ENCODE measurements around the gene SETD2.

The SETD2 gene

DNA sequence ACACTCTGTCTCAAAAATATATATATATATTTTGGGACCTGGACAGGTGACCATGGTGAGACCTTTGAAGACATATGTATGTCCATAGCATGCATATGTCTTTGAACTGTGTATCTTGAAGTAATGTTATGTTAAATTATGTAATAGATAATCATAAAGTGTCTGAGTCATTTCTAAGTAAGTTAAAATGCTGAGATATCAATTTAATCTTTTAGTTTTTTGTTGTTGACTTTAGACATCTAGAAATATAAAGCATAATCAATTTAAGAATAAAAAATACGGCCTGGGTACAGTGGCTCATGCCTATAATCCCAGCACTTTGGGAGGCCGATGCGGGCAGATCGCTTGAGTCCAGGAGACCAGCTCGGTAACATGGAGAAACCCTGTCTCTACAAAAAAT, 12.7 kb upstream of the SETD2 start:
- TF ChIP-seq ZNF565 (CRISPR knock-in tag; conservative IDR thresholded peaks at IDR 0.05; ENCODE audit: low read depth) (no peak), ZFP30 (CRISPR knock-in tag; IDR thresholded peaks at IDR 0.05) (no peak)
- ATAC-seq, result no peak

DNA sequence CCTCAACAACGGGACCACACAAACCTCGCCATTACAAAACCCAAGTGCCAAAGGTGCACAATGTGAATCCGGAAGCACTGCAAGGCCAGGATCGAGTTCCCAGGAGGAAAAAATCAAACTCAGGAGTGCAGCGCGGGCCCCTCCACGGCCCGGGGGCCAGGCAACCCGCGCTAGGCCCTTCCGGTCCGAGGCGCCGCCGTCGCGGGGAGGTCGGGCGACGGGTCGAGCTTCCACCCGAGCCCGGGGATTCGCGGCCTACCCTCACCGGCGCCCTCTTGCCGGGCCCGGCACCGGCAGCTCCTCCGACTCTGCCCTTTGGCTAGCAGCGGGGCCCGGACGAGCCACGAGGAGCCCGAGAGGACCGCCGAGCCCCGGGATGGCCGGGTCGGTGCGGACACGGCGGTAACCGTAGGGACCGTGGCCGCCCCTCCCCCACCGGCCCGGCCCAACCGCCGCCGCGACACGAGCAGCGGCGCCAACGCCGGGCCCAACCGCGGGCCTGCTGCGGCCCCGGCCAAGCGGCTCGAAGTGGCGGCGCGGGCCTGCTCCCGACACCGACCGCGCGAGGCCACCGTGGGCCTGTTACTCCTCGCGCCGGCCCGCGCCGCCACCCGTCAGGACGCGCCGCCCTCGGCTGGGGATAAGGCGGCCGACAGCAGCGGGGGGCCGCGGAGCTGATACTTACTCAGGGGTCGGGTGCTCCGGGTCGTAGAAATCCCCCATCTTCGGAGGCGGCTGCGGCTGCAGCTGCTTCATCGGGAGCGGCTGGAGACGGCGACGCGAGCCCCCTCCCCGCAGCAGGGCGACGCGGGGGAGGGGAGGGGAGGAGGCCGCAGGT, 525 bp downstream of the SETD2 start:
- TF ChIP-seq TCF4 (CRISPR knock-in tag; IDR thresholded peaks at IDR 0.05; ENCODE audit: borderline replicate concordance) (no peak), SNAI2 (CRISPR knock-in tag; IDR thresholded peaks at IDR 0.05) (no peak), ZC3H10 (CRISPR knock-in tag; IDR thresholded peaks at IDR 0.05) (no peak), ZFP3 (CRISPR knock-in tag; IDR thresholded peaks at IDR 0.05) (no peak), ZNF565 (CRISPR knock-in tag; conservative IDR thresholded peaks at IDR 0.05; ENCODE audit: low read depth) (no peak)
- TF ChIP-seq, protein P1, sequence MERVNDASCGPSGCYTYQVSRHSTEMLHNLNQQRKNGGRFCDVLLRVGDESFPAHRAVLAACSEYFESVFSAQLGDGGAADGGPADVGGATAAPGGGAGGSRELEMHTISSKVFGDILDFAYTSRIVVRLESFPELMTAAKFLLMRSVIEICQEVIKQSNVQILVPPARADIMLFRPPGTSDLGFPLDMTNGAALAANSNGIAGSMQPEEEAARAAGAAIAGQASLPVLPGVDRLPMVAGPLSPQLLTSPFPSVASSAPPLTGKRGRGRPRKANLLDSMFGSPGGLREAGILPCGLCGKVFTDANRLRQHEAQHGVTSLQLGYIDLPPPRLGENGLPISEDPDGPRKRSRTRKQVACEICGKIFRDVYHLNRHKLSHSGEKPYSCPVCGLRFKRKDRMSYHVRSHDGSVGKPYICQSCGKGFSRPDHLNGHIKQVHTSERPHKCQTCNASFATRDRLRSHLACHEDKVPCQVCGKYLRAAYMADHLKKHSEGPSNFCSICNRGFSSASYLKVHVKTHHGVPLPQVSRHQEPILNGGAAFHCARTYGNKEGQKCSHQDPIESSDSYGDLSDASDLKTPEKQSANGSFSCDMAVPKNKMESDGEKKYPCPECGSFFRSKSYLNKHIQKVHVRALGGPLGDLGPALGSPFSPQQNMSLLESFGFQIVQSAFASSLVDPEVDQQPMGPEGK (CRISPR knock-in tag; IDR thresholded peaks at IDR 0.05; ENCODE audit: borderline replicate concordance), result no peak
- ATAC-seq, result peak; percentile 1

DNA sequence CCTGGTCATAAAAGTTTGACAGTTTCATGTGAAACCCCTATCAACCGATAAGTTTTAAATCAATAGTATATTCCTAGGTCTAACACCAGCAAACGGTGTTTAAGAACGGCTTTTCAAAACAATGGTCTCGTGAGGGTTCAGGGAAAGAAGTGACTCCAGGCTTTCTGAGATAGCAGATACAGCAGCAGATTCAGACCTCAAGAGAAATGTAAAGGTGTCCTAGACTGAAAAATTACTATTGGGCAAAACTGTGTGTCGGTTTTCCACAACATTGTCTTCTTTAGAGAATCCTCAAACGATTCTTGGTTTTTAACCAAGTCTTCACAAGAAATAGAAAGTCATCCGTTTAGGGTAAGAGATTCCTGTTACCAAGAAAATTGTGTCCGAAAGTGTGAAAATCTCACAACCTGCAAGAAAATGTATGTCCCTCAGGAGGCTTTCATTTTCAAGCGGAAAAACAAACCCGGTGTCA, 1.2 kb downstream of the SETD2 start:
- no peak for ATAC-seq
- TF ChIP-seq, protein P2, sequence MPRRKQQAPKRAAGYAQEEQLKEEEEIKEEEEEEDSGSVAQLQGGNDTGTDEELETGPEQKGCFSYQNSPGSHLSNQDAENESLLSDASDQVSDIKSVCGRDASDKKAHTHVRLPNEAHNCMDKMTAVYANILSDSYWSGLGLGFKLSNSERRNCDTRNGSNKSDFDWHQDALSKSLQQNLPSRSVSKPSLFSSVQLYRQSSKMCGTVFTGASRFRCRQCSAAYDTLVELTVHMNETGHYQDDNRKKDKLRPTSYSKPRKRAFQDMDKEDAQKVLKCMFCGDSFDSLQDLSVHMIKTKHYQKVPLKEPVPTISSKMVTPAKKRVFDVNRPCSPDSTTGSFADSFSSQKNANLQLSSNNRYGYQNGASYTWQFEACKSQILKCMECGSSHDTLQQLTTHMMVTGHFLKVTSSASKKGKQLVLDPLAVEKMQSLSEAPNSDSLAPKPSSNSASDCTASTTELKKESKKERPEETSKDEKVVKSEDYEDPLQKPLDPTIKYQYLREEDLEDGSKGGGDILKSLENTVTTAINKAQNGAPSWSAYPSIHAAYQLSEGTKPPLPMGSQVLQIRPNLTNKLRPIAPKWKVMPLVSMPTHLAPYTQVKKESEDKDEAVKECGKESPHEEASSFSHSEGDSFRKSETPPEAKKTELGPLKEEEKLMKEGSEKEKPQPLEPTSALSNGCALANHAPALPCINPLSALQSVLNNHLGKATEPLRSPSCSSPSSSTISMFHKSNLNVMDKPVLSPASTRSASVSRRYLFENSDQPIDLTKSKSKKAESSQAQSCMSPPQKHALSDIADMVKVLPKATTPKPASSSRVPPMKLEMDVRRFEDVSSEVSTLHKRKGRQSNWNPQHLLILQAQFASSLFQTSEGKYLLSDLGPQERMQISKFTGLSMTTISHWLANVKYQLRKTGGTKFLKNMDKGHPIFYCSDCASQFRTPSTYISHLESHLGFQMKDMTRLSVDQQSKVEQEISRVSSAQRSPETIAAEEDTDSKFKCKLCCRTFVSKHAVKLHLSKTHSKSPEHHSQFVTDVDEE (CRISPR knock-in tag; IDR thresholded peaks at IDR 0.05), result no peak
- TF ChIP-seq RARB (CRISPR knock-in tag; IDR thresholded peaks at IDR 0.05) (no peak), ZC3H10 (CRISPR knock-in tag; IDR thresholded peaks at IDR 0.05) (no peak), PPARA (CRISPR knock-in tag; IDR thresholded peaks at IDR 0.05; ENCODE audit: borderline replicate concordance) (no peak), TCF4 (CRISPR knock-in tag; IDR thresholded peaks at IDR 0.05; ENCODE audit: borderline replicate concordance) (no peak), SNAI2 (CRISPR knock-in tag; IDR thresholded peaks at IDR 0.05) (no peak), ZNF70 (CRISPR knock-in tag; IDR thresholded peaks at IDR 0.05) (no peak)
- TF ChIP-seq, protein P3, sequence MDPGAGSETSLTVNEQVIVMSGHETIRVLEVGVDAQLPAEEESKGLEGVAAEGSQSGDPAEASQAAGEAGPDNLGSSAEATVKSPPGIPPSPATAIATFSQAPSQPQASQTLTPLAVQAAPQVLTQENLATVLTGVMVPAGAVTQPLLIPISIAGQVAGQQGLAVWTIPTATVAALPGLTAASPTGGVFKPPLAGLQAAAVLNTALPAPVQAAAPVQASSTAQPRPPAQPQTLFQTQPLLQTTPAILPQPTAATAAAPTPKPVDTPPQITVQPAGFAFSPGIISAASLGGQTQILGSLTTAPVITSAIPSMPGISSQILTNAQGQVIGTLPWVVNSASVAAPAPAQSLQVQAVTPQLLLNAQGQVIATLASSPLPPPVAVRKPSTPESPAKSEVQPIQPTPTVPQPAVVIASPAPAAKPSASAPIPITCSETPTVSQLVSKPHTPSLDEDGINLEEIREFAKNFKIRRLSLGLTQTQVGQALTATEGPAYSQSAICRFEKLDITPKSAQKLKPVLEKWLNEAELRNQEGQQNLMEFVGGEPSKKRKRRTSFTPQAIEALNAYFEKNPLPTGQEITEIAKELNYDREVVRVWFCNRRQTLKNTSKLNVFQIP (CRISPR knock-in tag; IDR thresholded peaks at IDR 0.05; ENCODE audit: borderline replicate concordance, low read depth), result no peak

DNA sequence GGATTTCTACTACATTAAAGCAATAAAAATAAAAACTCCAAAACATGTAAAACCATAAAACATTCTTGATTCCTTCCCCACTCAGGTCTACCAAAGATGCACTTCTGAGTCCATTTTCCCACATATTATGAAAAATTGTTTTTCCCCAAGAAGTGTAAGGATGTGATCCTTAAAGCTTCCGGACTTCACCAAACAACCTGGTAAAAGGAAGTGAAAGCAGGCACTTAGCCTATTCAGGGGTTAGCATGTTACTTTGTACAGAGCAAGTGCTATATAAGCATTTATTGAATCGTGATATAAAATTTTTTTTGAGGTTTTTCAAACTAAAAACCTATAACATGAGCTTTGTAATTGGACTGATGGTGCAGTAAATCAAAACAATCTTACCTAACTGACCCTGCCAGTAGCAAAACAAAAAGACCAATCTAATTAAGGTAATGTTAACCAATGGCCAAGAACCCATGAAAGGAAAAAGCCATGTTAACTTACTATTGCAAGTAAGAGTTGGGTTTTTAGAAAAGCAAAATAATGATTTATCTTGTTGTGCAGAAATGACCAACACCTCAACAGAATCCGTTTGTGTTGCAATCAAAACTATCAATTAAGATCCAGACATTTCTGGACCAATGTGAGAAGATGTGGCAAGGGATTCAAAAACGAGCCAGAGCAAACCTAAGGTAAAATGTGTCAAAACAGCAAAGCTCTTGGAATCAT, 1.8 kb downstream of the SETD2 start:
- TF ChIP-seq ZNF565 (CRISPR knock-in tag; conservative IDR thresholded peaks at IDR 0.05; ENCODE audit: low read depth) (no peak), RARB (CRISPR knock-in tag; IDR thresholded peaks at IDR 0.05) (no peak)
- no peak for ATAC-seq

DNA sequence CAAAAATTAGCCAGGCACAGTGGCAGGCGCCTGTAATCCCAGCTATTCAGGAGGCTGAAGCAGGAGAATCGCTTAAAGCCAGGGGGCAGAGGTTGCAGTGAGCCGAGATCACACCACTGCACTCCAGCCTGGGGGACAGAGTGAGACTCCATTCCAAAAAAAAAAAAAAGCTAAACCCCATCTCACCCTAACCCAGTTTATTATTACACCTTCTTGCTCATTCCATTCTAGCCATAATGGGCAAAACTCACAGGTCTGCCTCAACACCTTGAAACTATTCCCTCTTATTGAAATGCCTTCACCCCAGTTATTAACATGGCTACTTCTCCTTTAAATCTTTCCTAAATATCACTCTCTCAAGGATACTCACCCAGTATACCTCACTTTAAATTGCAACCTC, 4.1 kb downstream of the SETD2 start:
- no peak for TF ChIP-seq GLIS3 (CRISPR knock-in tag; IDR thresholded peaks at IDR 0.05)
- no peak for TF ChIP-seq BACH2 (CRISPR knock-in tag; IDR thresholded peaks at IDR 0.05; ENCODE audit: borderline replicate concordance)
- TF ChIP-seq CSDC2 (CRISPR knock-in tag; IDR thresholded peaks at IDR 0.05), result no peak
- TF ChIP-seq, protein P1 (CRISPR knock-in tag; IDR thresholded peaks at IDR 0.05; ENCODE audit: borderline replicate concordance), result no peak
- TF ChIP-seq ESRRG (CRISPR knock-in tag; IDR thresholded peaks at IDR 0.05), result no peak
- TF ChIP-seq, protein P2 (CRISPR knock-in tag; IDR thresholded peaks at IDR 0.05), result no peak
- no peak for TF ChIP-seq TCF4 (CRISPR knock-in tag; IDR thresholded peaks at IDR 0.05; ENCODE audit: borderline replicate concordance)
- no peak for TF ChIP-seq ZC3H10 (CRISPR knock-in tag; IDR thresholded peaks at IDR 0.05)
- TF ChIP-seq ARNTL (CRISPR knock-in tag; IDR thresholded peaks at IDR 0.05; ENCODE audit: borderline replicate concordance, low read depth), result no peak
- TF ChIP-seq ZFP30 (CRISPR knock-in tag; IDR thresholded peaks at IDR 0.05), result no peak
- no peak for TF ChIP-seq SNAI2 (CRISPR knock-in tag; IDR thresholded peaks at IDR 0.05)
- no peak for TF ChIP-seq ZNF565 (CRISPR knock-in tag; conservative IDR thresholded peaks at IDR 0.05; ENCODE audit: low read depth)
- TF ChIP-seq RARB (CRISPR knock-in tag; IDR thresholded peaks at IDR 0.05), result no peak
- no peak for TF ChIP-seq ZFP3 (CRISPR knock-in tag; IDR thresholded peaks at IDR 0.05)
- no peak for ATAC-seq
